Uterus (tissue), 4 donors: ENCODE measurements around the gene SSR4. TPM values are rescaled to one million over a fixed set of nuclear protein-coding genes. Genes with fewer than 3 reads are reported as not detected.

ENCODE experiments used
- DNase-seq, 2 donors: peaks; one replicate each; pipeline ENCODE4 v3.0.0-alpha.2; 2019 to 2020
- H3K27ac ChIP-seq, 2 donors: fragments of 200-600 bp; sonication (generic); 1 replicate in 1 of 2; 2 replicates in 1 of 2; pipeline ENCODE4 v1.5.1; 2016 to 2018
- H3K27me3 ChIP-seq, 2 donors: fragments of 200-600 bp; sonication (generic); one replicate each; pipeline ENCODE4 v1.5.1; 2018 to 2019; ENCODE audit warnings: control low read depth in 1 of 2
- H3K36me3 ChIP-seq, 2 donors: fragments of 200-600 bp; sonication (generic); one replicate each; pipeline ENCODE4 v1.5.1; 2019; ENCODE audit warnings: control low read depth in 1 of 2
- H3K4me1 ChIP-seq, 2 donors: fragments of 200-600 bp; sonication (generic); one replicate each; pipeline ENCODE4 v1.5.1; 2018 to 2019; ENCODE audit warnings: control low read depth in 1 of 2
- H3K4me3 ChIP-seq, 2 donors: fragments of 200-600 bp; sonication (generic); 1 replicate in 1 of 2; 2 replicates in 1 of 2; pipeline ENCODE4 v1.5.1; 2018 to 2019; ENCODE audit warnings: mild to moderate bottlenecking in 1 of 2
- H3K9me3 ChIP-seq, 2 donors: fragments of 200-600 bp; sonication (generic); one replicate each; pipeline ENCODE4 v1.5.1; 2019; ENCODE audit warnings: control low read depth in 1 of 2
- POLR2A ChIP-seq, 2 donors: fragments of 450-650 bp; IDR thresholded peaks; one replicate each; pipeline ENCODE4 v1.6.1; 2016; ENCODE audit warnings: antibody characterized with exemption in 2 of 2, mild to moderate bottlenecking in 1 of 2, moderate library complexity in 1 of 2
- intact Hi-C: fragments of 100-400 bp; cut with DNase I; formaldehyde crosslinking; loops from one replicate; pipeline ENCODE4 v1.15.1; 2023; ENCODE audit warnings: low total_unique reads
- total RNA-seq, 4 donors: library from RNA; depleted of rRNA in 3 of 4; stranded (reverse); fragments of >200 nt in 3 of 4; gene quantifications; one replicate each; pipeline versions ENCODE4 v1.1.0 to v1.2.4, GENCODE V29; 2014 to 2023
- TF ChIP-seq, protein P1 (sequence below), 4 experiments: fragments of 200-600 bp in 2 of 4; fragments of 450-650 bp in 2 of 4; sonication (generic) in 2 of 4; IDR thresholded peaks; one replicate each; pipeline ENCODE4 v1.5.1; 2016 to 2019; ENCODE audit warnings: antibody characterized with exemption in 4 of 4, mild to moderate bottlenecking in 2 of 4, moderate library complexity in 1 of 4
- donor health status: DM: yes; HTN: yes; CAD: no.

Gene SSR4
- total RNA-seq, 4 donors from 2014 or later, result 26.9 to 633 (median 103) TPM

DNA sequence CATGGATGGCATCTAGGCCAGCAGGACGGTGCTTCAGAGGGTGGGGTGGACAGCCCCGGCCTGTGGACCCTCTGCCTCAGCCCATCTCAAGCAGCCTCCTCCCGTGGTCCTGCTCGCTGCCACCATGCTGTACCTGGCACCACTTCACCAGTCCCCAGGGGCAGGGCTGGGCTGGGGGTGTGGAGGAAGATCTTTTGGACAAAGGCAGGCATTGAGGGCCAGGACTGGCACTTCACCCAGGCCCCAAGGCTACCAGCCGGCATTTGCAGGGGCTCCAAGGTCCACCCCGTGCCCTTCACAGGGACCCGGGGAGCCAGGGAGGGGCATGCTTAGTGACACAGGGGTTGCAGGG is 29.7 kb upstream of the SSR4 start:
- Histone ChIP-seq H3K4me1 (no peaks in the 10 kb centered on the region), H3K4me3 (peak overlapping the region in 1 of 2 donors; percentile 13), H3K9me3 (no peaks in the 10 kb centered on the region), H3K27me3 (no peaks in the 10 kb centered on the region), H3K27ac (peak overlapping the region in 1 of 2 donors; percentile 77), H3K36me3 (no peaks in the 10 kb centered on the region)
- DNase-seq, result peak; percentile 16 to 17
- intact Hi-C loops, result loop anchor here (5.0 kb wide), 1 partner anchor 188 kb away; no protein-coding TSS in a partner anchor
- TF ChIP-seq POLR2A (IDR thresholded peaks at IDR 0.05), result no peak
- TF ChIP-seq, protein P1, sequence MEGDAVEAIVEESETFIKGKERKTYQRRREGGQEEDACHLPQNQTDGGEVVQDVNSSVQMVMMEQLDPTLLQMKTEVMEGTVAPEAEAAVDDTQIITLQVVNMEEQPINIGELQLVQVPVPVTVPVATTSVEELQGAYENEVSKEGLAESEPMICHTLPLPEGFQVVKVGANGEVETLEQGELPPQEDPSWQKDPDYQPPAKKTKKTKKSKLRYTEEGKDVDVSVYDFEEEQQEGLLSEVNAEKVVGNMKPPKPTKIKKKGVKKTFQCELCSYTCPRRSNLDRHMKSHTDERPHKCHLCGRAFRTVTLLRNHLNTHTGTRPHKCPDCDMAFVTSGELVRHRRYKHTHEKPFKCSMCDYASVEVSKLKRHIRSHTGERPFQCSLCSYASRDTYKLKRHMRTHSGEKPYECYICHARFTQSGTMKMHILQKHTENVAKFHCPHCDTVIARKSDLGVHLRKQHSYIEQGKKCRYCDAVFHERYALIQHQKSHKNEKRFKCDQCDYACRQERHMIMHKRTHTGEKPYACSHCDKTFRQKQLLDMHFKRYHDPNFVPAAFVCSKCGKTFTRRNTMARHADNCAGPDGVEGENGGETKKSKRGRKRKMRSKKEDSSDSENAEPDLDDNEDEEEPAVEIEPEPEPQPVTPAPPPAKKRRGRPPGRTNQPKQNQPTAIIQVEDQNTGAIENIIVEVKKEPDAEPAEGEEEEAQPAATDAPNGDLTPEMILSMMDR (IDR thresholded peaks at IDR 0.05), result no peak

DNA sequence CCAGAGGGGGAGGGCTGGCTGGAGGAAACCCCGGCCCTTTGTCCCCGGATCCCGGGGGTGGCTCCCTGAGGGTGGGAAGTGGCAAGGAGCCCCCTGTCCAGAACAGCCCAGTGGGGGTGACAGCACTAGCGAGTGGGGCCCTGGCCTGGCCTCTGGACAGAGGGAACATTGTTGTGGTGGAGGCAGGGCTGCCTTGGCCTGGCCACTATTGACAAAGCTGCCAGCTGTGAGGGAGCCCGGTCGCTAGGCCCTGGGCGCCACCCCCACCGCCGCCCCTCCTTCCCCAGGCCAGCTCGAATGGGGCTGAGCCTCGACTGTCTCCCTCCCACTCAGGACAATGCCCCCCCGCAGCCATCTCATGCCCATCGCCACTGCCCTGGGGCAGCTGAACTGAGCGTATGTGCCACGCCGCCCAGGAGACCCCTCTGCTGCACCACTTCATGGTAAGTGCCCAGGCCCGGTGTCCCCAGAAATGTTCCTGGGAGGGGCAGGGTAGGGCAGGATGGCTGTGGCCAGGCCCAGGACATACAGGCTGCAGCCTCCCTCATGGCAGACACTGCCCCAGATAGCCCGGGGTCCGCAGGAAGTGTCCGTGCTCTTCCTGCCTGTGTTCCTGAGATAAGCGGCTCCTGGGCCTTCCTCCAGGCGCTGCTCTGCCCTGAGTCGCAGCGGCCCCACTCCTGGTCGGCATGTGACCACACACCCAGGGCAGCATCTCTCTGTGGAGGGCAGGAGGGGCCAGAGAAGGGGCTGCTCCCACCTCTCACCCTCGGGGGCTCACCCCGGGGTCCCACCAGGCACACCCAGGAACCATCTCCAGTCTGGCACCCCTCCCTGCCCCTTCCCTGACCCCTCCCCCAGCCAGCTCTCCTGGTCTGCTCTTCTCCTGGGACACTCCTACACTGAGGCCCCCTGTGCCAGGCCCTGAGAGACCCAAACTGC is 29.1 kb upstream of the SSR4 start:
- intact Hi-C loops, result no loop called here
- Histone ChIP-seq H3K4me1 (no peaks in the 10 kb centered on the region), H3K27ac (peak overlapping the region; percentile 42 to 77), H3K27me3 (no peaks in the 10 kb centered on the region), H3K36me3 (no peaks in the 10 kb centered on the region), H3K4me3 (peak overlapping the region in 1 of 2 donors; percentile 13), H3K9me3 (no peaks in the 10 kb centered on the region)
- peak; percentile 24 to 36 for DNase-seq
- no peak for TF ChIP-seq POLR2A (IDR thresholded peaks at IDR 0.05)
- TF ChIP-seq, protein P1 (IDR thresholded peaks at IDR 0.05), result no peak

DNA sequence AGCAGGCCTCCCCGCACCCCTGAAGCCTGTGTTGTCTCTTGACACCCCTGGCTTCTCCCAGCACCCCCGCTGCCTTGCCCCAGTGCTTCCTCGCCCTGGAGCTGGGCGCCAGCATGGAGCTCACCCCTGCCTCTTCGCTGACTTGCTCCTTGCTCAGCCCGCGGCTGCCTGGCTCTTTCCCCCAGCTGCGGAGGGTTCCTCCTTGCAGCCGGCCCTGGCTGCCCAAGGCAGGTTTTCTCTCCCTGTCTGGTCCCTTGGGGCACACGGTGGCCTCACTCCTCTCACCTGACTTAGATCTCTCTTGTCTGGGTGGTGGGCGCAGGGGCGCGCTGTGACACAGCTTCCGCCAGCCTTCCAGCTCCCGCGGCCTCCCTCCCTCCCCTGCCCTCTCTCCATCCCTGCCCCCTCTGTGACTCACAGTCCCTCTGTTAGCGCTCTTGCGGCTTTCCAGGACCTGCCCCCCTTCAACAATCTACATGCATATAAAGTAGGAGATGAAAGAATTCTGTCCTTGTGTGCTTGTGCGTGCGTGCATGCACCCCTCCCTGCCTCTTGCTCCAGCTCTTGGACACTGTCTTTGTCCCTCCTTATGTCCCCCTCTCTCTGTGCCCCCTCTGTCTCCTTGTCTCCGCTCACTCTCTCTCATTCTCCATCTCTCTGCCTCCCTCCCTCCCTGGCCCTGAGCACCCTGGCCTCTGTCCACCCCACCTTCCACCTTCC is 28.2 kb upstream of the SSR4 start:
- peak; percentile 39 to 40 for DNase-seq
- Histone ChIP-seq H3K4me3 (peak overlapping the region in 1 of 2 donors; percentile 13), H3K36me3 (no peaks in the 10 kb centered on the region), H3K9me3 (no peaks in the 10 kb centered on the region), H3K27ac (peak overlapping the region; percentile 42 to 77), H3K4me1 (no peaks in the 10 kb centered on the region), H3K27me3 (no peaks in the 10 kb centered on the region)
- no peak for TF ChIP-seq POLR2A (IDR thresholded peaks at IDR 0.05)
- TF ChIP-seq, protein P1 (IDR thresholded peaks at IDR 0.05), result no peak
- intact Hi-C loops, result no loop called here

DNA sequence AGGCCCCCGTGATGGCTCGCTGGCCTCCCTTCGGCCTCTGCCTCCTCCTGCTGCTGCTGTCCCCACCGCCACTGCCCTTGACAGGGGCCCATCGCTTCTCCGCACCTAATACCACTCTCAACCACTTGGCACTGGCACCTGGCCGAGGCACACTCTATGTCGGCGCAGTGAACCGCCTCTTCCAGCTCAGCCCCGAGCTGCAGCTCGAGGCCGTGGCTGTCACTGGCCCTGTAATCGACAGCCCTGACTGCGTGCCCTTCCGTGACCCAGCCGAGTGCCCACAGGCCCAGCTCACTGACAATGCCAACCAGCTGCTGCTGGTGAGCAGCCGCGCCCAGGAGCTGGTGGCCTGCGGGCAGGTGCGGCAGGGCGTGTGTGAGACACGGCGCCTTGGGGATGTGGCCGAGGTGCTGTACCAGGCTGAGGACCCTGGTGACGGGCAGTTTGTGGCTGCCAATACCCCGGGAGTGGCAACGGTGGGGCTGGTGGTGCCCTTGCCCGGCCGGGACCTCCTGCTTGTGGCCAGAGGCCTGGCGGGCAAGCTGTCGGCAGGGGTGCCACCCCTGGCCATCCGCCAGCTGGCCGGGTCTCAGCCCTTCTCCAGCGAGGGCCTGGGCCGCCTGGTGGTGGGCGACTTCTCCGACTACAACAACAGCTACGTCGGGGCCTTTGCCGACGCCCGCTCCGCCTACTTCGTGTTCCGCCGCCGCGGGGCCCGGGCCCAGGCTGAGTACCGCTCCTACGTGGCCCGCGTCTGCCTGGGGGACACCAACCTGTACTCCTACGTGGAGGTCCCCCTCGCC is 27.4 kb upstream of the SSR4 start:
- Histone ChIP-seq H3K4me3 (no peak overlapping the region), H3K9me3 (no peaks in the 10 kb centered on the region), H3K27me3 (no peaks in the 10 kb centered on the region), H3K27ac (no peak overlapping the region), H3K36me3 (no peaks in the 10 kb centered on the region), H3K4me1 (no peaks in the 10 kb centered on the region)
- TF ChIP-seq, protein P1 (IDR thresholded peaks at IDR 0.05), result no peak
- TF ChIP-seq POLR2A (IDR thresholded peaks at IDR 0.05), result no peak
- intact Hi-C loops, result no loop called here
- DNase-seq, result peak; percentile 14 to 17
